HL-60 (cell line): ENCODE measurements around the gene CNOT6.

ENCODE experiments used
- DNase-seq, 2 experiments: peaks; one replicate each; pipeline ENCODE4 v3.0.0-alpha.2; 2010 to 2020; ENCODE audit warnings: low read depth in 1 of 2, low spot score in 1 of 2
- H3K27ac ChIP-seq: fragments of 250-450 bp; sonication (Bioruptor Pico); replicated peaks from 2 replicates; pipeline ENCODE4 v1.5.1; 2020; ENCODE audit warnings: mild to moderate bottlenecking, moderate library complexity
- H3K27me3 ChIP-seq: fragments of 250-450 bp; sonication (Bioruptor Pico); 2 replicates; pipeline ENCODE4 v1.5.1; 2021; ENCODE audit warnings: mild to moderate bottlenecking, moderate library complexity; ENCODE audit not compliant: insufficient read depth, poor library complexity, severe bottlenecking
- H3K4me3 ChIP-seq: replicated peaks from 2 replicates; pipeline ENCODE4 v1.5.1; 2011; ENCODE audit warnings: mild to moderate bottlenecking, control low read depth, low read length; ENCODE audit not compliant: insufficient read depth
- GABPA ChIP-seq: IDR thresholded peaks from 2 replicates; pipeline ENCODE4 v1.6.1; 2012; ENCODE audit warnings: low read depth
- POLR2AphosphoS5 ChIP-seq: IDR thresholded peaks from 2 replicates; pipeline ENCODE4 v1.6.1; 2012; ENCODE audit warnings: low read depth
- SPI1 ChIP-seq: IDR thresholded peaks from 2 replicates; pipeline ENCODE4 v1.6.1; 2012; ENCODE audit warnings: low read depth, mild to moderate bottlenecking, borderline replicate concordance
- TF ChIP-seq, protein P1 (sequence below): IDR thresholded peaks from 2 replicates; pipeline ENCODE4 v1.6.1; 2012; ENCODE audit warnings: low read depth; ENCODE audit not compliant: insufficient replicate concordance
- TF ChIP-seq, protein P2 (sequence below): IDR thresholded peaks from one replicate; pipeline ENCODE4 v1.5.1; 2011; ENCODE audit warnings: low read length, control low read depth, inconsistent platforms; ENCODE audit not compliant: insufficient read depth

The CNOT6 gene

DNA sequence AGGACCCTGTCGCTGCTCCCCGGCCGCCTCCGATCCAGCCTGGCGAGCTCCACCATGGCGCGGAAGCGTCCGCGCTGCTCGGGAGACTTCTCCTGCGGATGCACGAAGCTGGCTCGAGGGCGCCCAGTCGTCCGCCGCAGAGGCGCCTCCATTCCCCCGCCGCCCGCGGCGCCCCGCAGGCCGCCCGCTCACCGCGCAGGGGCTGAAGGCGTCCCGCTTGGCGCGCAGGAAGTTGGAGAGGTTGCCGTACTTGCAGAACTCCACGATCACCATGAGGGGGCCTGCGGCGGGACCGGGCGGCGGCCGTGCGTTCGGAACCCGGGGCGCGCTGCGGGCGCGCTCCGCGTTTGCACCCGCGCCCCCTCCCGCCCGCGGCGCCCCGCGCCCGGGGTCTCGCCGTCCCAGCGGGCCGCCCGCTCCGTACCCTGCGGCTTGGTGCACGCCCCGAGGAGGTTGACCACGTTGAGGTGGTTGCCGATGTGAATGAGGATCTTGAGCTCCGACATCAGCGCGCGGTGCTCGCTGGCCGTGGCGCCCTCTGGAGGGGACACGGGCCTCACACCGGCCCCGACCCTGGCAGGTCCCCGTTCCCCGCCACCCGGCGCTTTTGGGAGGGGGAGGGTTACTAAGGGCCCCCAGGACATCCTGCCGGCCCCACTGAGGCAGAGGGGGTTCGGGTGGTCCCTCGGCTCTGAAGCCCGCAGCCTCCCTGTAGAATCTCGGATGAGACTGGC, 124.8 kb downstream of the CNOT6 start:
- Histone ChIP-seq H3K27ac (peak overlapping the region; percentile 42; the same call in 1 of the 2 replicates), H3K27me3 (no peaks in the 10 kb centered on the region), H3K4me3 (peak overlapping the region; percentile 33)
- TF ChIP-seq, protein P1, sequence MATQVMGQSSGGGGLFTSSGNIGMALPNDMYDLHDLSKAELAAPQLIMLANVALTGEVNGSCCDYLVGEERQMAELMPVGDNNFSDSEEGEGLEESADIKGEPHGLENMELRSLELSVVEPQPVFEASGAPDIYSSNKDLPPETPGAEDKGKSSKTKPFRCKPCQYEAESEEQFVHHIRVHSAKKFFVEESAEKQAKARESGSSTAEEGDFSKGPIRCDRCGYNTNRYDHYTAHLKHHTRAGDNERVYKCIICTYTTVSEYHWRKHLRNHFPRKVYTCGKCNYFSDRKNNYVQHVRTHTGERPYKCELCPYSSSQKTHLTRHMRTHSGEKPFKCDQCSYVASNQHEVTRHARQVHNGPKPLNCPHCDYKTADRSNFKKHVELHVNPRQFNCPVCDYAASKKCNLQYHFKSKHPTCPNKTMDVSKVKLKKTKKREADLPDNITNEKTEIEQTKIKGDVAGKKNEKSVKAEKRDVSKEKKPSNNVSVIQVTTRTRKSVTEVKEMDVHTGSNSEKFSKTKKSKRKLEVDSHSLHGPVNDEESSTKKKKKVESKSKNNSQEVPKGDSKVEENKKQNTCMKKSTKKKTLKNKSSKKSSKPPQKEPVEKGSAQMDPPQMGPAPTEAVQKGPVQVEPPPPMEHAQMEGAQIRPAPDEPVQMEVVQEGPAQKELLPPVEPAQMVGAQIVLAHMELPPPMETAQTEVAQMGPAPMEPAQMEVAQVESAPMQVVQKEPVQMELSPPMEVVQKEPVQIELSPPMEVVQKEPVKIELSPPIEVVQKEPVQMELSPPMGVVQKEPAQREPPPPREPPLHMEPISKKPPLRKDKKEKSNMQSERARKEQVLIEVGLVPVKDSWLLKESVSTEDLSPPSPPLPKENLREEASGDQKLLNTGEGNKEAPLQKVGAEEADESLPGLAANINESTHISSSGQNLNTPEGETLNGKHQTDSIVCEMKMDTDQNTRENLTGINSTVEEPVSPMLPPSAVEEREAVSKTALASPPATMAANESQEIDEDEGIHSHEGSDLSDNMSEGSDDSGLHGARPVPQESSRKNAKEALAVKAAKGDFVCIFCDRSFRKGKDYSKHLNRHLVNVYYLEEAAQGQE: peak; percentile 34
- TF ChIP-seq GABPA (no peak), POLR2AphosphoS5 (no peak; the same call in 1 of the 2 replicates), SPI1 (no peak)
- TF ChIP-seq, protein P2, sequence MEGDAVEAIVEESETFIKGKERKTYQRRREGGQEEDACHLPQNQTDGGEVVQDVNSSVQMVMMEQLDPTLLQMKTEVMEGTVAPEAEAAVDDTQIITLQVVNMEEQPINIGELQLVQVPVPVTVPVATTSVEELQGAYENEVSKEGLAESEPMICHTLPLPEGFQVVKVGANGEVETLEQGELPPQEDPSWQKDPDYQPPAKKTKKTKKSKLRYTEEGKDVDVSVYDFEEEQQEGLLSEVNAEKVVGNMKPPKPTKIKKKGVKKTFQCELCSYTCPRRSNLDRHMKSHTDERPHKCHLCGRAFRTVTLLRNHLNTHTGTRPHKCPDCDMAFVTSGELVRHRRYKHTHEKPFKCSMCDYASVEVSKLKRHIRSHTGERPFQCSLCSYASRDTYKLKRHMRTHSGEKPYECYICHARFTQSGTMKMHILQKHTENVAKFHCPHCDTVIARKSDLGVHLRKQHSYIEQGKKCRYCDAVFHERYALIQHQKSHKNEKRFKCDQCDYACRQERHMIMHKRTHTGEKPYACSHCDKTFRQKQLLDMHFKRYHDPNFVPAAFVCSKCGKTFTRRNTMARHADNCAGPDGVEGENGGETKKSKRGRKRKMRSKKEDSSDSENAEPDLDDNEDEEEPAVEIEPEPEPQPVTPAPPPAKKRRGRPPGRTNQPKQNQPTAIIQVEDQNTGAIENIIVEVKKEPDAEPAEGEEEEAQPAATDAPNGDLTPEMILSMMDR: peak; percentile 29
- peak; percentile 49 to 73 for DNase-seq

DNA sequence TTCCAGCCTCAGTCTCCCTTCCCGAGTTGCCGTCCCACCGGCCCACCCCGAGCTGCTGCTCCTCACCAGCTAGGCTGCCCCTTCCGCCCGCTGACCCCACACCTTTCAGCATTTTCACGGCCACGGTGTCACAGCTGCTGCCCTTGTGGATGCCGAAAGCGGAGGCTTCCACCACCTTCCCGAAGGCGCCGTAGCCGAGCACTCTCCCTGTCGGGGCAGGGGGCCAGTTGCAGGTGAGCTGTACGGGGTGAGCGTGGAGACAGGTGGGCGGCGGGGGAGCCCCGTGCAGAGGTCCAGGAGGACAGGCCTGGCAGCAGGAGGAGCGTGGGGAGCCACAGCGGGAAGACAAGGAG, 125.4 kb downstream of the CNOT6 start:
- no peak overlapping the region for H3K4me3 ChIP-seq
- DNase-seq: no peak
- TF ChIP-seq GABPA (no peak), POLR2AphosphoS5 (no peak)
- TF ChIP-seq, protein P1: no peak
- TF ChIP-seq, protein P2: no peak
- no peak overlapping the region for H3K27ac ChIP-seq
- no peaks in the 10 kb centered on the region for H3K27me3 ChIP-seq

DNA sequence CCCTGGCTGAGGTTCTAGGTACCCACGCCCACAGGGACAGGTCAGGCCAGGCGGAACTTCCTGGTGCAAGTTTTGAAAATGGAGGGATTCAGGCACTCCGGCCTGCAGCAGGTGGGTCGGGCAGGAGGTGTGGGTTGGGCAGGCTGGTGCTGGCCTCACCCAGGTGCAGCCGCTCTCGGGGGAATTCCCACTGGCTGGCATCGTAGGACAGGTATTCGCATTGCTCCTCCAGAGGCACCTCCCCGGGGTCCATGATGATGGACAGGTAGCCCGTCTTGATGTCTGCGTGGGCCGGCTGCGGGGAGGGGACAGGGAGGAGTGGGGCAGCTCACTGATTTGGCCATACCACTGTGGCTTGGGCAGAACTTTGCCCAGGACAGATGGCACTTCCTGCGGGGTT, 125.8 kb downstream of the CNOT6 start:
- no peak for DNase-seq
- H3K4me3 ChIP-seq: no peak overlapping the region
- no peaks in the 10 kb centered on the region for H3K27me3 ChIP-seq
- TF ChIP-seq, protein P2: no peak
- TF ChIP-seq POLR2AphosphoS5 (no peak), GABPA (no peak), SPI1 (no peak)
- TF ChIP-seq, protein P1: no peak
- no peak overlapping the region for H3K27ac ChIP-seq
